ENCODE results near the gene PRSS16.

The PRSS16 gene

GRCh38 chr6:27281569-27281968 is 34.1 kb downstream of the PRSS16 start:
- in situ Hi-C loops (cut with HindIII; ENCODE audit: low sequenced_read_pairs): no loop called here

- in situ Hi-C loops (cut with HindIII; ENCODE audit: low sequenced_read_pairs): no loop called here
Observed at GRCh38 chr6:27283279-27283678, 35.8 kb downstream of the PRSS16 start.

- in situ Hi-C loops (cut with HindIII; ENCODE audit: low sequenced_read_pairs): no loop called here
Observed at GRCh38 chr6:27286141-27286540, 38.6 kb downstream of the PRSS16 start.

- in situ Hi-C loops (cut with HindIII; ENCODE audit: low sequenced_read_pairs): no loop called here
Observed at GRCh38 chr6:27287751-27288135, 40.2 kb downstream of the PRSS16 start.

GRCh38 chr6:27288136-27289044 is 40.9 kb downstream of the PRSS16 start:
- in situ Hi-C loops (cut with HindIII; ENCODE audit: low sequenced_read_pairs): no loop called here

- in situ Hi-C loops (cut with HindIII; ENCODE audit: low sequenced_read_pairs): loop anchor here (10.0 kb wide), 1 partner anchor 45 kb away; the partner anchor contains the start of gene PRSS16
Observed at GRCh38 chr6:27290065-27290849, 42.8 kb downstream of the PRSS16 start.

GRCh38 chr6:27290850-27291208 is 43.3 kb downstream of the PRSS16 start:
- in situ Hi-C loops (cut with HindIII; ENCODE audit: low sequenced_read_pairs): loop anchor here (10.0 kb wide), 1 partner anchor 46 kb away; the partner anchor contains the start of gene PRSS16

- in situ Hi-C loops (cut with HindIII; ENCODE audit: low sequenced_read_pairs): loop anchor here (10.0 kb wide), 1 partner anchor 49 kb away; the partner anchor contains the start of gene PRSS16
Observed at GRCh38 chr6:27293436-27294098, 46.1 kb downstream of the PRSS16 start.

- in situ Hi-C loops (cut with HindIII; ENCODE audit: low sequenced_read_pairs): loop anchor here (10.0 kb wide), 1 partner anchor 50 kb away; the partner anchor contains the start of gene PRSS16
Observed at GRCh38 chr6:27294409-27294808, 46.9 kb downstream of the PRSS16 start.

GRCh38 chr6:27295301-27296079 is 48.0 kb downstream of the PRSS16 start:
- in situ Hi-C loops (cut with HindIII; ENCODE audit: low sequenced_read_pairs): loop anchor here (10.0 kb wide), 1 partner anchor 51 kb away; the partner anchor contains the start of gene PRSS16

GRCh38 chr6:27296106-27296783 is 48.7 kb downstream of the PRSS16 start:
- in situ Hi-C loops (cut with HindIII; ENCODE audit: low sequenced_read_pairs): loop anchor here (10.0 kb wide), 1 partner anchor 51 kb away; the partner anchor contains the start of gene PRSS16

GRCh38 chr6:27297484-27297856 is 50.0 kb downstream of the PRSS16 start:
- in situ Hi-C loops (cut with HindIII; ENCODE audit: low sequenced_read_pairs): loop anchor here (10.0 kb wide), 1 partner anchor 53 kb away; the partner anchor contains the start of gene PRSS16

- in situ Hi-C loops (cut with HindIII; ENCODE audit: low sequenced_read_pairs): loop anchor here (10.0 kb wide), 1 partner anchor 53 kb away; the partner anchor contains the start of gene PRSS16
Observed at GRCh38 chr6:27297857-27298730, 50.6 kb downstream of the PRSS16 start.

- in situ Hi-C loops (cut with HindIII; ENCODE audit: low sequenced_read_pairs): no loop called here
Observed at GRCh38 chr6:27303613-27304272, 56.2 kb downstream of the PRSS16 start.

Measured in DLD1 (cell line).